ENCODE measurements around the gene WIPF2. TPM values are rescaled to one million over a fixed set of nuclear protein-coding genes. Genes with fewer than 3 reads are reported as not detected.
A peak's percentile ranks its signal among the peaks of the same experiment; 100 is the strongest.

The WIPF2 gene
- polyA plus RNA-seq, 2 of the 4 experiments (the other 2 are of a cell fraction), result 13.8 to 21.5 TPM

DNA sequence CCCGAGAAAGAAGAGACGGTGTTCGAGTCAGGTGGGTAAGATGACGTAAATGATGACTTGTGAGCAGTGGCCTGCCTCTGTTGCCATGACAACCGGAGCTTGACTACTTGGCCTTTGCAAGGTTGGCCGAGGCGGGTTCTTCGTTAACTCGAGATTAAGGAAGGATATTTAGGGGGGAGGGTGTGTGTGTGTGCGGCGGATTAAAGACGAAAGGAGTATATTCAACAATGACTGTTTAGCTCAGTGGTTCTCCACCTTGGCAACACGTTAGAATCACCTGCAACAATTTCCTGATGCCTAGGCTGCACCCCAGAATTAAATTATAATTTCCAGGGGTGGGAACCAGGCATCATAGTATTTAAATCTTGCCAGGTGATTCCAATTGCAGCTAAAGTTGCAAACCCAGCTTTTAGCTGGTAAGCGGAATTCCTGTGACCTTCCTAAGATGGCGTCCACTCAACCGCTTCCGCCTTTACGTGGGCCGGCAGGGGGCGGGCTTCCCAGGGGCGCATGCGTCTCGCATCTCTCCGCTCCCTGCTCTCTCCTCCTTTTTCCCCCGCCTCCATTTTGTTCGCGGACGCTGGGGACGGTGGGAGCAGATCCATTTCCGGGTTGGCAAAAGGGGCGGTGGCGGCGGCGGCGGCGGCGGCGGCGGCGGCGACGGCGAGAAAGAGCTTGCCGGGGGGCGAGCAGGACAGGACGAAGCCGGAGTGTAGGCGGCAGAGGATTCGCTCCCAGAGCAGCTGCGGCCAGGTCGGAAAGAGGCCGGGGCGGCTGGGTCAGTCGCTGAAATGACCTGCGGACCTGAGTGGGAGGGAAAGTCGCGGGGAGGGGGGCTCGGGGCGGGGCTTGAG, at the start of gene WIPF2 (continued):
- TF ChIP-seq ELK1 (IDR thresholded peaks at IDR 0.05; ENCODE audit: low read depth, low read length) (no peak), GATA3 (IDR thresholded peaks at IDR 0.05; ENCODE audit: borderline replicate concordance) (peak; percentile 34; the same call in 1 of the 2 replicates)

DNA sequence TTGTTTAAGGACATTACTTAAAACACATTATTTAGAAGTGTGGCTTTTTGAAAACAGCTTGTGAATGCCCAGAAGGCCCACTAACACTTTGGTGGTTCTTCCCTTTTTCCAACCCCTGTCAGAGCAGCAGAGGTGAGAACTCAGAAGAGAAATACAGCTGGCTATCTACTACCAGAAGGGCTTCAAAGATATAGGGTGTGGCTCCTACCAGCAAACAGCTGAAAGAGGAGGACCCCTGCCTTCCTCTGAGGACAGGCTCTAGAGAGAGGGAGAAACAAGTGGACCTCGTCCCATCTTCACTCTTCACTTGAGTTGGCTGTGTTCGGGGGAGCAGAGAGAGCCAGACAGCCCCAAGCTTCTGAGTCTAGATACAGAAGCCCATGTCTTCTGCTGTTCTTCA, 48.8 kb upstream of the WIPF2 start:
- H3K9me3 ChIP-seq, result no peaks in the 10 kb centered on the region
- peaks cover 4% of the 10 kb centered on the region; the same call in 2 of the 3 replicates for H3K4me1 ChIP-seq
- H3K4me3 ChIP-seq, result no peak overlapping the region
- TF ChIP-seq HDAC2 (IDR thresholded peaks at IDR 0.05) (no peak), EHMT2 (IDR thresholded peaks at IDR 0.05; ENCODE audit: low read depth) (no peak), ZNF302 (CRISPR knock-in tag; IDR thresholded peaks at IDR 0.05) (no peak), ZC3H11A (IDR thresholded peaks at IDR 0.05) (no peak), TP53 (CRISPR knock-in tag; IDR thresholded peaks at IDR 0.05) (no peak), SREBF2 (IDR thresholded peaks at IDR 0.05) (no peak), ELK1 (IDR thresholded peaks at IDR 0.05; ENCODE audit: low read depth, low read length) (no peak), CBX8 (IDR thresholded peaks at IDR 0.05) (no peak), NFE2L2 (conservative IDR thresholded peaks at IDR 0.05; ENCODE audit: low read length) (no peak), HMGXB4 (CRISPR knock-in tag; IDR thresholded peaks at IDR 0.05; ENCODE audit: borderline replicate concordance) (no peak), RAD21 (conservative IDR thresholded peaks at IDR 0.05 in 1 of 2, IDR thresholded peaks at IDR 0.05 in 1 of 2) (no peak), TFCP2L1 (CRISPR knock-in tag; IDR thresholded peaks at IDR 0.05) (no peak), FOSL2 (IDR thresholded peaks at IDR 0.05) (no peak), FOSL2 (CRISPR knock-in tag; IDR thresholded peaks at IDR 0.05) (no peak)
- ChIA-PET POLR2A (interaction anchor here (0.6 kb wide), 1 partner anchor 125 kb away, joined by 3 read pairs; no protein-coding TSS in a partner anchor), CTCF (interaction anchor here (0.6 to 16.5 kb wide), 12 partner anchors 9 to 195 kb away, joined by 3 to 195 read pairs (median 4); partner anchors contain the start of genes CSF3, NR1D1 and WIPF2)
- no peak overlapping the region for H3K4me2 ChIP-seq
- no peak overlapping the region for H3K27ac ChIP-seq
- ATAC-seq, result no peak
- no peak for DNase-seq (ENCODE audit: low read depth in 1 of 2, low spot score in 1 of 2)
- no peak for FAIRE-seq
- 100% methylated on average over 2 of the region's 2 CpGs for WGBS (ENCODE audit: missing lambda C conversion rate)

DNA sequence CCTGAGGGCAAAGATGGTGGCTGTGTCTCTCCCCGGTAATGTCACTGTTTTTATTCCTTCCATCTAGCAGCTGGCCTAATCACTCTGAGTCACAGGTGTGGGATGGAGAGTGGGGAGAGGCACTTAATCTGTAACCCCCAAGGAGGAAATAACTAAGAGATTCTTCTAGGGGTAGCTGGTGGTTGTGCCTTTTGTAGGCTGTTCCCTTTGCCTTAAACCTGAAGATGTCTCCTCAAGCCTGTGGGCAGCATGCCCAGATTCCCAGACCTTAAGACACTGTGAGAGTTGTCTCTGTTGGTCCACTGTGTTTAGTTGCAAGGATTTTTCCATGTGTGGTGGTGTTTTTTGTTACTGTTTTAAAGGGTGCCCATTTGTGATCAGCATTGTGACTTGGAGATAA, 47.4 kb upstream of the WIPF2 start:
- no peak for ATAC-seq
- Histone ChIP-seq H3K4me3 (no peak overlapping the region), H3K9me3 (no peaks in the 10 kb centered on the region), H3K4me2 (no peak overlapping the region), H3K27ac (no peak overlapping the region), H3K4me1 (peaks cover 7% of the 10 kb centered on the region; the same call in 2 of the 3 replicates)
- FAIRE-seq, result no peak
- WGBS (ENCODE audit: missing lambda C conversion rate), result 92% methylated on average over 1 of the region's 1 CpG
- CTCF ChIA-PET, result interaction anchor here (1.3 to 16.5 kb wide), 6 partner anchors 8 to 158 kb away, joined by 3 to 195 read pairs (median 12); no protein-coding TSS in a partner anchor
- no peak for TF ChIP-seq CHD2 (IDR thresholded peaks at IDR 0.05; ENCODE audit: low read length, partially characterized antibody)
- TF ChIP-seq TFCP2L1 (CRISPR knock-in tag; IDR thresholded peaks at IDR 0.05), result no peak
- no peak for TF ChIP-seq KDM1A (IDR thresholded peaks at IDR 0.05; ENCODE audit: low read depth)
- no peak for TF ChIP-seq TP53 (CRISPR knock-in tag; IDR thresholded peaks at IDR 0.05)
- TF ChIP-seq RNF2 (IDR thresholded peaks at IDR 0.05; ENCODE audit: borderline replicate concordance, low read depth), result no peak
- TF ChIP-seq ZFP36 (IDR thresholded peaks at IDR 0.05; ENCODE audit: borderline replicate concordance, partially characterized antibody), result no peak
- TF ChIP-seq GATA3 (IDR thresholded peaks at IDR 0.05; ENCODE audit: borderline replicate concordance), result no peak
- TF ChIP-seq USF2 (IDR thresholded peaks at IDR 0.05), result no peak
- POLR2A ChIA-PET, result interaction anchor here (1.1 kb wide), 1 partner anchor 51 kb away, joined by 3 read pairs; no protein-coding TSS in a partner anchor
- DNase-seq (ENCODE audit: low read depth in 1 of 2, low spot score in 1 of 2), result no peak
